HepG2 (cell line): ENCODE results near the gene HOXD9. TPM values are rescaled to one million over a fixed set of nuclear protein-coding genes. Genes with fewer than 3 reads are reported as not detected.

Experiments
- ARID4A ChIP-seq: sonication (generic); formaldehyde crosslinking; IDR thresholded peaks from 2 replicates; pipeline ENCODE4 v1.5.0; 2020; ENCODE audit warnings: mild to moderate bottlenecking, missing genetic modification reagents, borderline replicate concordance
- ELF4 ChIP-seq: sonication (generic); formaldehyde crosslinking; IDR thresholded peaks from 2 replicates; pipeline ENCODE4 v1.5.0; 2020; ENCODE audit warnings: missing genetic modification reagents, mild to moderate bottlenecking, moderate library complexity, borderline replicate concordance
- HBP1 ChIP-seq: IDR thresholded peaks from 2 replicates; pipeline ENCODE4 v1.6.1; 2016; ENCODE audit warnings: low read depth, control low read depth
- JUNB ChIP-seq: sonication (generic); formaldehyde crosslinking; IDR thresholded peaks from 2 replicates; pipeline ENCODE4 v1.8.0; 2022; ENCODE audit warnings: missing genetic modification reagents, mild to moderate bottlenecking, borderline replicate concordance
- MXD1 ChIP-seq: sonication (generic); formaldehyde crosslinking; IDR thresholded peaks from 2 replicates; pipeline ENCODE4 v1.4.0; 2020; ENCODE audit warnings: mild to moderate bottlenecking, missing genetic modification reagents
- NR2F1 ChIP-seq, 2 experiments: fragments of 450-650 bp in 1 of 2; formaldehyde crosslinking in 1 of 2; IDR thresholded peaks; 2 replicates each; pipeline versions ENCODE4 v1.5.0 to v1.6.1; 2016 to 2020; ENCODE audit warnings: mild to moderate bottlenecking in 1 of 2, missing compliant biosample characterization in 1 of 2, missing genetic modification reagents in 1 of 2, moderate library complexity in 1 of 2
- SAP130 ChIP-seq: IDR thresholded peaks from 2 replicates; pipeline ENCODE4 v1.6.1; 2016; ENCODE audit warnings: low read depth
- SIX4 ChIP-seq: sonication (generic); formaldehyde crosslinking; IDR thresholded peaks from 2 replicates; pipeline ENCODE4 v1.4.0; 2020; ENCODE audit warnings: missing genetic modification reagents
- TBX3 ChIP-seq: fragments of 450-650 bp; IDR thresholded peaks from 2 replicates; pipeline ENCODE4 v1.6.1; 2017; ENCODE audit warnings: antibody characterized with exemption, mild to moderate bottlenecking, inconsistent platforms, borderline replicate concordance
- TRAFD1 ChIP-seq: sonication (generic); formaldehyde crosslinking; IDR thresholded peaks from 2 replicates; pipeline ENCODE4 v1.5.1; 2020; ENCODE audit warnings: missing genetic modification reagents, mild to moderate bottlenecking, borderline replicate concordance
- ZBTB25 ChIP-seq: IDR thresholded peaks from 2 replicates; pipeline ENCODE4 v1.6.1; 2018; ENCODE audit warnings: missing genetic modification reagents
- ZNF180 ChIP-seq: sonication (generic); formaldehyde crosslinking; IDR thresholded peaks from 2 replicates; pipeline ENCODE4 v1.4.0; 2020; ENCODE audit warnings: low read depth, missing genetic modification reagents, borderline replicate concordance
- ZNF382 ChIP-seq: sonication (generic); formaldehyde crosslinking; IDR thresholded peaks from 2 replicates; pipeline ENCODE4 v1.5.0; 2020; ENCODE audit warnings: missing genetic modification reagents, mild to moderate bottlenecking, borderline replicate concordance
- ZNF558 ChIP-seq: sonication (generic); formaldehyde crosslinking; IDR thresholded peaks from 2 replicates; pipeline ENCODE4 v1.9.0; 2022; ENCODE audit warnings: mild to moderate bottlenecking, missing genetic modification reagents, borderline replicate concordance
- ZNF562 ChIP-seq: sonication (generic); formaldehyde crosslinking; IDR thresholded peaks from 2 replicates; pipeline ENCODE4 v1.8.0; 2022; ENCODE audit warnings: missing genetic modification reagents, borderline replicate concordance
- ZNF580 ChIP-seq: IDR thresholded peaks from 2 replicates; pipeline ENCODE4 v1.6.1; 2016; ENCODE audit warnings: low read depth, borderline replicate concordance
- ZNF678 ChIP-seq: sonication (generic); formaldehyde crosslinking; IDR thresholded peaks from 2 replicates; pipeline ENCODE4 v1.4.0; 2020; ENCODE audit warnings: mild to moderate bottlenecking, missing genetic modification reagents
- ZNF713 ChIP-seq: sonication (generic); formaldehyde crosslinking; IDR thresholded peaks from 2 replicates; pipeline ENCODE4 v1.4.0; 2020; ENCODE audit warnings: mild to moderate bottlenecking, missing genetic modification reagents
- polyA plus RNA-seq, 8 experiments: library from polyadenylated mRNA; depleted of rRNA in 3 of 8; stranded (reverse) in 7 of 8; unstranded in 1 of 8; fragments of >200 nt; fragmentation: Illumina TruSeq in 4 of 8; extraction: Trizol in 4 of 8; gene quantifications; 2 replicates each; pipeline versions ENCODE4 v1.2.1 to v1.2.3, GENCODE V29; 2011 to 2016; ENCODE audit warnings: low read depth in 4 of 8, missing spikeins in 1 of 8, mixed read lengths in 1 of 8; ENCODE audit not compliant: insufficient read depth in 1 of 8
- total RNA-seq, 5 experiments: library from RNA; depleted of rRNA; stranded (reverse); fragments of >200 nt; fragmentation: Illumina TruSeq; extraction: Trizol; gene quantifications; 2 replicates each; pipeline ENCODE4 v1.2.3, GENCODE V29; 2016; ENCODE audit warnings: low read depth in 1 of 5

HOXD9 gene
- total and polyA plus RNA-seq, 2 of the 13 experiments (the other 11 are each of a cell fraction or from before 2014, with no cell fraction given): not detected

GRCh38 chr2:176140513-176141317 lies 18.2 kb downstream of the HOXD9 start (continued):
- TF ChIP-seq ZBTB25 (CRISPR knock-in tag) (0 out of 2 replicates have a peak, but pooled peaks have one; percentile 36), ZNF382 (CRISPR knock-in tag) (no peak), ZNF580 (peak; percentile 76; the same call in 1 of the 2 replicates), ZNF180 (CRISPR knock-in tag) (no peak), ZNF713 (CRISPR knock-in tag) (0 out of 2 replicates have a peak, but pooled peaks have one; percentile 71), SAP130 (CRISPR knock-in tag) (no peak), ZNF558 (CRISPR knock-in tag) (0 out of 2 replicates have a peak, but pooled peaks have one; percentile 54), TRAFD1 (CRISPR knock-in tag) (peak; percentile 49; the same call in 1 of the 2 replicates), HBP1 (CRISPR knock-in tag) (0 out of 2 replicates have a peak, but pooled peaks have one; percentile 44), ARID4A (CRISPR knock-in tag) (peak; percentile 35; the same call in 1 of the 2 replicates), JUNB (CRISPR knock-in tag) (no peak), TBX3 (no peak), ELF4 (CRISPR knock-in tag) (peak; percentile 54; the same call in 1 of the 2 replicates), SIX4 (no peak), ZNF678 (CRISPR knock-in tag) (no peak), MXD1 (0 out of 2 replicates have a peak, but pooled peaks have one; percentile 5), NR2F1 (CRISPR knock-in tag; IDR thresholded peaks at IDR 0.05) (no peak), ZNF562 (CRISPR knock-in tag) (no peak)
